Brain microvascular endothelial cell (primary cell): ENCODE results near the gene CLNK.

Experiments
- DNase-seq: peaks from one replicate; pipeline ENCODE4 v3.0.0-alpha.2; 2020
- H3K27ac ChIP-seq: fragments of 250-450 bp; sonication (Bioruptor Pico); 2 replicates; pipeline ENCODE4 v1.5.1; 2020; ENCODE audit warnings: mild to moderate bottlenecking, moderate library complexity
- H3K27me3 ChIP-seq: fragments of 250-450 bp; sonication (Bioruptor Pico); replicated peaks from 2 replicates; pipeline ENCODE4 v1.5.1; 2020; ENCODE audit warnings: mild to moderate bottlenecking
- H3K36me3 ChIP-seq: fragments of 250-450 bp; sonication (Bioruptor Pico); replicated peaks from 2 replicates; pipeline ENCODE4 v1.5.1; 2020; ENCODE audit warnings: mild to moderate bottlenecking
- H3K4me3 ChIP-seq: 2 replicates; pipeline ENCODE4 v1.5.1; 2011; ENCODE audit warnings: low read depth, mild to moderate bottlenecking, control low read depth, low read length, moderate library complexity
- CTCF ChIP-seq: IDR thresholded peaks from 2 replicates; pipeline ENCODE4 v1.5.1; 2011; ENCODE audit warnings: low read depth, mild to moderate bottlenecking, moderate library complexity, low read length, control low read depth, inconsistent platforms; ENCODE audit errors: missing control alignments
- in situ Hi-C: cut with HindIII; loops from 2 replicates; pipeline ENCODE4 v1.10.0; 2017; ENCODE audit warnings: low sequenced_read_pairs, low pct_ligation_motif_present

Gene CLNK

GRCh38 chr4:10731162-10731561, 46.6 kb upstream of the CLNK start:
- TF ChIP-seq CTCF, result no peak
- Histone ChIP-seq H3K27ac (no peak overlapping the region), H3K27me3 (no peaks in the 10 kb centered on the region), H3K4me3 (no peak overlapping the region), H3K36me3 (no peaks in the 10 kb centered on the region)
- in situ Hi-C loops, result no loop called here
- DNase-seq, result no peak

GRCh38 chr4:10730590-10730989, 46.0 kb upstream of the CLNK start:
- no peaks in the 10 kb centered on the region for H3K36me3 ChIP-seq
- no peak for DNase-seq
- H3K4me3 ChIP-seq, result no peak overlapping the region
- in situ Hi-C loops, result no loop called here
- H3K27me3 ChIP-seq, result no peaks in the 10 kb centered on the region
- no peak overlapping the region for H3K27ac ChIP-seq
- TF ChIP-seq CTCF, result no peak

GRCh38 chr4:10730019-10730418, 45.5 kb upstream of the CLNK start:
- Histone ChIP-seq H3K27me3 (no peaks in the 10 kb centered on the region), H3K36me3 (no peaks in the 10 kb centered on the region), H3K4me3 (no peak overlapping the region), H3K27ac (no peak overlapping the region)
- DNase-seq, result no peak
- no peak for TF ChIP-seq CTCF
- in situ Hi-C loops, result no loop called here

DNA sequence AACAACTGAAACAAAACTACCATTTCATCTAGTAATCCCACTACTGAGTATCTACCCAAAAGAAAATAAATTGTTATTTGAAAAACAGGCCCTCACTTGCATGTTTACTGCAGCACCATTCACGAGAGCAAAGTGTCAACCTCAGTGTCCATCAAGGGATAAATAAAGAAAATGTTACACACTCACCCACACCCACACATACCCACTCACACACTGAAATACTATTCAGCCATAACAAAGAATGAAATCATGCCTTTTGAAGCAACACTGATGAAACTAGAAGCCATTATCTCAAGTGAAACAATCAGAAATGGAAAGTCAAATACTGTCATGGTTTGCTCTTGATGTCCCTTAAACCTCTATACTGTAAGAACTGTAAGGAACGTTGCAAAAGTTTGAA, 44.8 kb upstream of the CLNK start:
- H3K27me3 ChIP-seq, result no peaks in the 10 kb centered on the region
- no peak overlapping the region for H3K4me3 ChIP-seq
- no peak for TF ChIP-seq CTCF

GRCh38 chr4:10728016-10728415, 43.4 kb upstream of the CLNK start:
- Histone ChIP-seq H3K4me3 (no peak overlapping the region), H3K36me3 (no peaks in the 10 kb centered on the region), H3K27ac (no peak overlapping the region), H3K27me3 (no peaks in the 10 kb centered on the region)
- DNase-seq, result no peak
- in situ Hi-C loops, result no loop called here
- no peak for TF ChIP-seq CTCF

More for the DNA sequence above, 44.8 kb upstream of the CLNK start:
- Histone ChIP-seq H3K27ac (no peak overlapping the region), H3K36me3 (no peaks in the 10 kb centered on the region)
- in situ Hi-C loops, result no loop called here
- no peak for DNase-seq

DNA sequence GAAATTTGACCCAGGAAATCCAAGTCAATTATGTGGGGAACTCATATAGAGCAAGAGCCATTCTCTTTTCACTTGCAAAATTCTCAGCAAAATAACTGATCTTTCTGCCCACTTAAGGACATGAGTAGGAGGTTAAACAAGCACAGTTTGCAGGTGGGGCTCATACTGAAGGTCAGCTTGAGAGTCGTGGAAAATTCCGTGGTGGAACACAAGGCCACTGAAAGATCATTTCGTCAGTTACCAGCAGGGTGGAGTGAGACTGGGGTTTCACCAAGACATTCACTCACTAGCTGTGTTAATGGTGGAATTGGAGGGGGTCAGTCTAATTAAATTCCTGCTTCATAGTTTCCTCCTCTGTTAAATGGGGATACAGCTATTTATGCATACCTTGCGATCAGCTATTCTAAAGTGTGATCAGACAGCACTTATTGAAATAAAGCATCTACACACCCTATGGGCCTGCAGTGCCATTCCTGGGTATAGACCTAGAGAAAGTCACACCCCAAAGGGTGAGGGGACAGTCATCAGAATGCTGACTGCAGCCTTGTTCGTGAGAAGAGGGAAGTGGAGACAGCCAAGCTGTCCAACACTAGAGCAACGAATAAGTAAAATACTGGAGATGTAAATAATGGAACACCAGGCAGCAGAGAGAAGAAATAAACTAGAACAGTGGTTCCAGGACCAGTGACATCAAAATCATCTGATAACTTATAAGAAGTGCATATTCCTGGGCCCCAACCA, 42.7 kb upstream of the CLNK start:
- no peak overlapping the region for H3K4me3 ChIP-seq
- DNase-seq, result no peak
- in situ Hi-C loops, result no loop called here
- no peak for TF ChIP-seq CTCF
- H3K36me3 ChIP-seq, result no peaks in the 10 kb centered on the region
- no peaks in the 10 kb centered on the region for H3K27me3 ChIP-seq
- no peak overlapping the region for H3K27ac ChIP-seq
